Measurements from ENCODE around the gene SEC22C.
A peak's percentile ranks its signal among the peaks of the same experiment; 100 is the strongest.

The SEC22C gene

DNA sequence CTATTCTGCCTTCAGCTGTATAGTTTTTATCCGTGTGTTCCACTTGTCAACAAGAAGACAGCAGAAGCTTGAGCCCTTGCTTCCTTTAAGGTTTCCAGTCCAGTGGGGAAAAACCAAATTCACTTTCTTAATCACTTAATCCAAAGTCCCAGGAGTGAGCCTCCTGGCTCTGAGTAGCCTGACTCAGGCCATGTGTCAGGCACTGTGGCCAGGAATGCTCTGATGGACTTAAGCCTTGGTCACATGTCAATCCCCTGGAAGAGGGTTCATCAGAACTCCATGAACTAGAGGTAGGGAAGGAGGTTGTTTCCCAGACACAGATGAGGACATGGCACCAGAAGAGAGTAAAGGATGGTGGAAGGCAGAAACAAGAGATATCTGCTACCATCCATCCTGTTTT lies 70.6 kb downstream of the SEC22C start:
- DNase-seq (ENCODE audit: low read depth): no peak

GRCh38 chr3:42510325-42510724 lies 71.4 kb downstream of the SEC22C start:
- DNase-seq (ENCODE audit: low read depth): no peak

GRCh38 chr3:42509111-42509510 lies 72.7 kb downstream of the SEC22C start:
- DNase-seq (ENCODE audit: low read depth): no peak

DNA sequence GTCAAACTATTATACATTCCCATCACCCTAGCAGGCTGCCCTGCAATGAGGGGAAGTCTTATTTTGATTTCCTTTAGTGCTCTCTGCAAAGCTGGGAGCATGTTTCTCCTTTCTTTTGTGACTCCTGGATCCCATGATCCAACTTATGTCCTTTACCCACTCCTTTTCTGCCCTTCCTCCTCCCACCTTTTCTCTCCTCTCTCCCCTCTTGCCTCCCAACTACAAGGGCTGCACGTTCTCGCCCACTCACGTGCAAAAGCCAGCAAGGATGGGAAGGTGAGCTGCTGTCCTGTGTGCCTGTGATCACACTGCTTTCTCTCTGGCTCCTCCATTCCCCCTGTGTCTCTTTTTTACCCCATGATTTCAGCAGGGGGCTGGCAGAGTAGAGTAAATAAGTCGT lies 73.2 kb downstream of the SEC22C start:
- no peak for DNase-seq (ENCODE audit: low read depth)

DNA sequence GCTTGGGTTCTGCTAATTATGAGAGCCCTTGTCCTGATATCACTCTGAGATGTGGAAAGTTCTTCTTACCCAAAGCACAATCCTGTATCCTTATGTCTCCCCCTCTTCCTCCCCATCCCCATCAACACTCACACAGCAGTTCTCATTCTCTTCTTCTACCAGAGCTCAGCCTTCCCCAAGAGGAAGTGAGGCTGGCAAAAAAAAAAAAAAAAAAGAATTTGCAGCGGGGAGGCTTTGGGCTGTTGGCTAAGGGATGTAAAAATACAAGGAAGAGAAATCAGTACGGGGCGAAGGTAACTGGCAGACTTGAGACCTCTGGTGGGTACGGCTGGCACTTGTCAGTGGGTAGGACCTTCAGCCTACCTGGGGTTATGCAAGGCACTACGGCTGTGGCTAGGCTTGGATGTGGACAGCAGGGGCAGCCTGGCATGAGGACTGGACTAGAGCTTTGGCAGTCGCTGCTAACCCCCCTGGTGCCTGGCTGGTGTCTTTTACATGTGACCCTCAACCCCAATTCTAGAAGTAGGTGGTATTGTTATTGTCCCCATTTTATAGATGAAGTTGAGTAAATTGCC lies 73.9 kb downstream of the SEC22C start:
- no peak for DNase-seq (ENCODE audit: low read depth)

GRCh38 chr3:42507252-42507651 lies 74.5 kb downstream of the SEC22C start:
- no peak for DNase-seq (ENCODE audit: low read depth)

DNA sequence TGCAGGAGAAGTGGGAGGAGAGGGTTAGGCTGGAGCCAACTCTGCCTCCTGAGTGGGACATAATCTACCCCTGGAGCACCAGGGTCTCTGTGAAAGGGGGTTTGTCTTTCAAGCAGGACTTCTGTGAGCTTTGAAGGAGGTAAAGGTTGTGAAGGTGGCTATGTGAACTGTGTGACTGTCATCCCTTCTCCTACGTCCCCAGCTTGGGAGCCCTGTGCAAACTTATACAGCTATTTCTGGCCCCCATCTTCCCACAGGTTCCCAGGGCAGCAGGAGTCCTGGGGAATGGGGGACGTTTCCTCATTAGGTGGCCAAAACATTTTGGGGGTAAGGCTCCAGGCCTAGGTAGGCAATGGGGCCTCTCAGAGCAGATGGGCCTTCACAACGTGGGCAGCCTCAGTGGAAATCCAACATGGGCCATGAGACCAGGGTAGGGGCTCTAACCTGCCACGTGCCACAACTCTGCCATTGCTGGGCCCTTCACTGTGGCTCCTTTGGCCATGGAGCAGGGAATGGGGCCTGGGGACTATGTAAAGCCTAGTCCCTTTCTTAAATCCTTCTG lies 75.8 kb downstream of the SEC22C start:
- no peak for DNase-seq (ENCODE audit: low read depth)

DNA sequence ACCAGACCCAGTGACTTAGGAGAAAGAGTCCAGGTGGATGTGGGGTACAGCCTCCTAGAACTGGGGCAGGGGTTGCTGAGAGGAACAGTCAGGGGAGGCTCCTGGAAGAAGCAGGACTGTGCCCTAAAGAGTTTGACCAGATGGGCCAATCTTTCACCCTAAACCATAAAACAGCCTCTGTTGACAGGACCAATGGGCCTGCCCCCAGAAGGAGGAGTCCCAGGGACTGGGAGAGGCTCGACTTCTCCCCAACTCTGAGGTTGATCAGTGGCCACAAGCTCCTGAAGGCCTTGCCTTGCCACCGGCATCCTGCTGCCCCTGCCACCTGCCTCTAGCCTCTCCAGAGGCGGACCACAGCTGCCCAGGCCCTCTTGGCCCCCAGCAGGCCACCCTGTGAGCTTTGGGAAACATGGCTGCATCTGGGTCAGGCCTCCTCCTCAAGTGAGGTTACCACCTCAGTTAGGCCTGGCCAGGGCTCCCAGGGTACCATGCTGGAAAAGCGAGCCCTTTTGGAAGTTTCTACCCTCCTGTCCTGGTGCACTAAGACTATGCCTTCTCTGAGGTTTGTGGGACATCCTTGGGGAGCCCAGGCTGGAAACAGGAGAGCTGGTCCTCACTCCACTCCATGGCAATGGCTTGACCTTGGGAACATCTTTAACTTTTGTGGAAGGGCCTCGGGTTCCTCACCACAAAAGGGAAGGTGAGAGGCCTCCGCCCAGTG lies 76.5 kb downstream of the SEC22C start:
- no peak for DNase-seq (ENCODE audit: low read depth)

DNA sequence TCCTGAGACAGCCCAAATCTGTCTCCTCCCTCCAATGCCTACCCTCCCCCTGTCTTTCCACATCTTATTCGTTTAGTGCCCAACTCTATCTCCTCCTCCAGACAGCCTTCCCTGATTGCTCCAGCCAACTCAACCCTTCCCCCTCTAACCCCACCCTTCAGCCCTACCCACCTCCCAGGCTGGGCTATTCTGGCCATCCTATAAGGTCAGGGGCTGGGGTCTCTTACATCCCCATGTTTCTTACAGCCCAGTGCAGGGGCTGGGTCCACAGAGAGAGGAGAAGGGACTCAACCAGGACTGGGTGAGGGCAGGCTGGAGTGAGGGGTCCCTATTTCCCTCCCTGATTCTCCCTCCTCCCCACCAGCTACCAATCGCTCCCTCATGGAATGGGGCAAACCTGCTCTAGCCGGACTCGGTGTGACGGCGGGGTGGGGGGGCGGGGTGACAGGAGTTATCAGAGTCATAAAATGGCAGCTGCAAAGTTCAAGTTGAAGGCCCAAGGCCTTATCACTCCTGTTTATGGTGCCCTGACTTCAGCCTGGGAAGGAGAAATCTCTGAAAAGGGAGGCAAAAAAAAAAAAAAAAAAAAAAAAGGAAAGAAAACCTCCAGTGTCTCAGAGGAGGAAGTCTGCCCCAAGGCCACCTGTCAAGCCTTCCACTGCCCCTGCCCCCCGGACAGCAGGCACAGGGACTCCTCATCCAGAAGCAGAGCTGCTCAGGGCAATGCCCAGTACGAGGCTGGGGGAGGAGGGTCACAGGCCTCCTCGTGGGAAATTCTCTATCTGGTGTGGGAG lies 77.2 kb downstream of the SEC22C start:
- no peak for DNase-seq (ENCODE audit: low read depth)

DNA sequence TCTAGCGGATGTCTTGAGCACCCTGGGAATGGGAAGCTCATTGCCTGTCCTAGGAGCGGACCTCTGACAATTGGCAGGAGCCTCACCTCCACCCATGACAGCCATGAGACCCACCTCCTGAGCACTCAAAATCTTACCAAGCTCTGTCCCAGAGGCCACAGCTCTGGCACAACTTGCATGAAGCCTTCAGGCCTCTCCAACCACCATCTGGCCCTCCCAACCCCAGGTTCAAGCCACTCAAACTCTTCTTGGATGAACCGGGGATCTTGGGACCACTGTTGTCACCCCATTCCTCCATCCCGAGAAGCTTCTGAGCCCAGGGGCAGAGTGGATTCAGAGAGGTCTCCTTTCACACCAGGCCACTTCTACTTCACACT lies 77.8 kb downstream of the SEC22C start:
- DNase-seq (ENCODE audit: low read depth): no peak

DNA sequence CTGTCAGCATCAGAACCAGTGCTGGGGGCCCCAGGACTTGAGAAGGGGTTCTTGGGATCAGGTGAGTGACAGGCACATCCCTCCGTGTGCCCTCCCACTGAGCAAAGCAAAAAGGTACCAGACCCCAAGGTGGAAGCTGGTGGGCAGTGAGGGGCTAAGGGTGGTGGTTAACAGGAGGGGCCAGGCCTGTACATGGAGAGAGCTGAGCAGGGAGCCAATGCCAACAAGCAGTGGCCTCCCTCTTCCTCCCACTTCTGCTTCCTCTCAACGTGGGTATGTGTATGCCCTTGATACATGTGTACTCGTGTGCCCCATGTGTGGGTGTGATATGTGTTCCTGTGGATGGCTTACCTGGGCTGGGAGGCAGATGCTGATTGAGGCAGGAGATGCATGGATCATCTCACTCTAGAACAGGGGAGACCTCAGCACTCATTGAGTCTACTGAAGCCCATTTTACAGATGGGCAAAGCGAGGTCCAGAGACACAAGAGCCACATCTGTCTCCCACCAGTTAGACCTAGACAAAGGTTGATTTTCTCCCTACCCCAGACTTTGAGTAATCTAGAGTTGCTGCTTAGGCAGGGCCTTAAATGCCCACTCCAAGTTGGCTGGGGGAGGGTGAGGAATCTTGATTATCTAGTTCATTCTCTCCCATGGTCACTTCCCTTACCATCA lies 78.4 kb downstream of the SEC22C start:
- no peak for DNase-seq (ENCODE audit: low read depth)

DNA sequence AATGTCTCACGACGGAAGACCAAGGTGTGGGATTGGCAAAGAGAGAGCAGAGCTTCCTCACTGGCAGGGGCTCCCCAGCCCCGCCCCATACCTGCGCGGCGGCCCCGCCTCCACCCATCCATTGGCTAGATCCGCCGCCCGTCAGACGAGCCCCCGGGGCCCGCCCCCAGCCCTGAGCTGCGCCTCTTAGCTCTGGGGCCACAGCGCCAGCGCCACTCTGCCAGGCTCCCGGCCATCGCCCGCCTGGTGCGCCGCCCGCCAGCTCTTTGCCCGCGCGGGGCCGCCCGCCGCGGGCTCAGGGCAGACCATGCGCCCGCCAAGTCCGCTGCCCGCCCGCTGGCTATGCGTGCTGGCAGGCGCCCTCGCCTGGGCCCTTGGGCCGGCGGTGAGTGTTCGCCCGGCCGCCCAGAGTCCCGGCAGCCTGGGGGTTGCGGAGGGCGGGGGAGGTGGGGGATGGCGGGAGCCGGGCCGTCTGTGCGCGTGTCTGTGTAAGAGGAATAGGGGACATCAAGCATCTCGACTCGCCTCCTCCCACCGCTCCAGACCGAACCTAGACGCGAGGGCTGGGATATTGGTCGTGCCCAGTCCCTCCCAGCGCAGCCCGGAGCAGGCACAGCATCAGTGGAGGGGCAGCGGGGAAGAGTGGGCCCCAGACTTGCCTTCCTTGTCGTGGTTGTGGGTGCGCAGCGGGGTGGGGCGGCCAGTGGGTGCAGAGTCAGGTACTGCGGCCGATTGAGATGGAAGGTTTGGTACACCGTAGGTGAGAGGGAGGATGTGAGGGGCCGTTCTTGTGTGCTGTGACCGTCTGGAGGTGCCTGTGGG lies 79.1 kb downstream of the SEC22C start, which contains the start of gene VIPR1:
Gene VIPR1, plus strand, starts transcription at position 215 of the 822 bp plus-strand sequence. Its CDS starts 93 bp downstream, at position 308.
- DNase-seq (ENCODE audit: low read depth): peak; percentile 77

DNA sequence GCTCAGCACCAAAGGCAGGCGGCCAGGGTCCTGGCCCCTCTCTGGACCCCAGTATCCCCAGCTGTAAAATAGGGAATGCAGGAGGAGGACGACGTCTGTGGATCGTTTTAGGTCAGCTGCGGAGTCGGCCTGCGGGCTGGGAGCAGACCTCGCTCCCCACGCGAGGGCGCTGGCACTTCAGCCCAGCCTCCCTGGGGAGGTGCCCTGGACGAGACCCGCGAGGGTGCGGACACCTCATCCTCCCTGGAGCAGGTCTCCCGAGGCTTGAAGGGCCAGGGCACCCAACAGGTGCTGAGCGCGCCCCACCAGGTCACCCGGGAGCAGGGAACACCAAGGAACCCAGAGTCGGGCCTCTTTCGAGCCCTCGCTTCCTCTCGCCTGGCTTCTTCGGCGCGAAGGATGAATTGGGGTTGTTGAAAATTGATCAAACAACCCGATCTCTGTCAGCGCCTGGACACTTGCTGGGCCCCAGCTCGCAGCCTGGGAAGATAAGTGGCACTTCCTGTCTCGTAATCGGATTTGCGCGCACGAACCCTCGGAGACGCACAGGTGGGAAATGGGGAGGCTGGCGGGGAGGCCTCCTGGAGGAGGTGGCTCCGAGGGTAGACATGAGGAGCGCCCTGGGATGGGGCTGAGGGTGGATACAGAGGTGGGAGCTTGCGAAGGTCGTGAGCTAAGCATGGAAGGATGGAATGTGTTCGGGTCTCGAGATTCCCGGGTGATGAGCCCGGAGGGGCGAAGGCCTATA lies 79.9 kb downstream of the SEC22C start:
- no peak for DNase-seq (ENCODE audit: low read depth)

DNA sequence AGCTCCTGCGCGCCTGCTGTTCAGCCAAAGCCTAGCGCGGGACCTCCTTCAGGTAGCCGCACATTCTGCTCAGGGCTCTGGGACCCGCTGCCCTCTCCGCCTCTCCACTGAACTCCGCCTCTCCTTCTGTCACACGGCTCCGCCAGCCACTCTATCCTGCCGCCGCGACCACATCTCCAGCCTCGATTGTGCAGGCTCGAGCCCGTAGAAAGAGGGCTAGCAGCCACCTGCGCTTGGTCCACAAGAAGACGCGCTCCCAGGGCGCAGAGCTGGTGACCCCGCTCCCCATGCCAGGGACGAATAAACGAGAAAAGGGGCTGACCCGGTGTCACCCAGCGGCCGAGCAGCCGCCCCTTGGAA lies 80.5 kb downstream of the SEC22C start:
- no peak for DNase-seq (ENCODE audit: low read depth)

- no peak for DNase-seq (ENCODE audit: low read depth)
Measured at GRCh38 chr3:42500909-42501308, 80.9 kb downstream of the SEC22C start.

GRCh38 chr3:42500091-42500490 lies 81.7 kb downstream of the SEC22C start:
- no peak for DNase-seq (ENCODE audit: low read depth)

DNA sequence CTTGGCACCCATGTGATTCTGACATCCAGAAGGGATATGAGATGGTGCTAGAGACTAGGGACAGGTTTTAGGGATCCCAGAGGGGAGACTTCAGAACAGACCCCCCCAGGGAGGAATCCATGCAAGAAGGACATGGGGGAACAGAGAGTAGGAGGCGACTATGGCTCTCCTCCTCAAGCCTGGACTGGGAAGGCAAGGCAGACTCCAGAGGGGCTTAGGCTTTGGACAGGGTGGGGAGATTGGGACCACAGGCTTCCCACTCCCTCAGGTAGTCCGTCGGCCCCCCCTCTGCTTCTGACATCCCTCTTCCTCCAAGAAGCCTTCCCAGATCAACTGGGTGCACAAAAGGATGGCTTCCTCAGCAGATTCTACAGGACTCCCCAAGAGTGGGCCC lies 82.3 kb downstream of the SEC22C start:
- DNase-seq (ENCODE audit: low read depth): no peak

- DNase-seq (ENCODE audit: low read depth): no peak
Measured at GRCh38 chr3:42498791-42499477, 82.8 kb downstream of the SEC22C start.

- DNase-seq (ENCODE audit: low read depth): no peak
Measured at GRCh38 chr3:42498034-42498433, 83.7 kb downstream of the SEC22C start.

All from stimulated activated CD8-positive, alpha-beta memory T cell treated with anti-CD3 and anti-CD28 coated beads, Interleukin-15, amount 100 ng/mL, for 24 hours (primary cell).